ENCODE results near the gene SPATA13. TPM values are rescaled to one million over a fixed set of nuclear protein-coding genes. Genes with fewer than 3 reads are reported as not detected.

Gene SPATA13
- total RNA-seq, 1 experiment from 2014 or later: 21.4 TPM

DNA sequence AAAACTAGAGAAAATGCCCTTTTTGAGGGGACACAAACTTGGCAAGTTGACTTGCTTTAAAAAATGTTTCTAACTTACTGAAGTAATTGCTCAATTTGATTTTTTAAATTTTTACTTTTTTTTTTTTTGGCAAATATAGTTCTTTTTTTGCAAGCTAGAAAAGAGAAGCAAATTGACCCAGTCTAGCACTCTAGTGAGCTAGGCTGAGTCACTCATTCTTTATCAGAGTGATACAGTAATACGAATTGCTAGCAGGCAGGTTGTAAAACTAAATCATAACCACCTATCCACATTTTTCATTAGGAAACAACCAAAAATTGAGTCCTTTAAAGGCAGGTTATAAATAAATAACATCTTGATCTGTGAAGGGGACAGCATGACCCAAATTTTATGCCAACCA, 97.0 kb downstream of the SPATA13 start:
- ATAC-seq: no peak
- no peak for TF ChIP-seq ZFX (IDR thresholded peaks at IDR 0.05)
- no peak for TF ChIP-seq FOSL1 (IDR thresholded peaks at IDR 0.05; ENCODE audit: low read depth)
- no peak for TF ChIP-seq TCF7L2 (IDR thresholded peaks at IDR 0.05; ENCODE audit: borderline replicate concordance, extremely low read depth, insufficient read depth, insufficient read length)
- TF ChIP-seq CEBPB (IDR thresholded peaks at IDR 0.05; ENCODE audit: low read depth): no peak
- no peak for TF ChIP-seq SIN3A (IDR thresholded peaks at IDR 0.05; ENCODE audit: low read depth)
- TF ChIP-seq ATF3 (IDR thresholded peaks at IDR 0.05): no peak
- no peak for TF ChIP-seq ZBTB33 (IDR thresholded peaks at IDR 0.05; ENCODE audit: extremely low read depth, insufficient replicate concordance, low read length)
- TF ChIP-seq REST (IDR thresholded peaks at IDR 0.05; ENCODE audit: low read depth): no peak
- TF ChIP-seq ZNF274 (IDR thresholded peaks at IDR 0.05; ENCODE audit: low read depth, low read length): no peak
- no peak for TF ChIP-seq SP1 (IDR thresholded peaks at IDR 0.05; ENCODE audit: low read depth)
- TF ChIP-seq, protein P1, sequence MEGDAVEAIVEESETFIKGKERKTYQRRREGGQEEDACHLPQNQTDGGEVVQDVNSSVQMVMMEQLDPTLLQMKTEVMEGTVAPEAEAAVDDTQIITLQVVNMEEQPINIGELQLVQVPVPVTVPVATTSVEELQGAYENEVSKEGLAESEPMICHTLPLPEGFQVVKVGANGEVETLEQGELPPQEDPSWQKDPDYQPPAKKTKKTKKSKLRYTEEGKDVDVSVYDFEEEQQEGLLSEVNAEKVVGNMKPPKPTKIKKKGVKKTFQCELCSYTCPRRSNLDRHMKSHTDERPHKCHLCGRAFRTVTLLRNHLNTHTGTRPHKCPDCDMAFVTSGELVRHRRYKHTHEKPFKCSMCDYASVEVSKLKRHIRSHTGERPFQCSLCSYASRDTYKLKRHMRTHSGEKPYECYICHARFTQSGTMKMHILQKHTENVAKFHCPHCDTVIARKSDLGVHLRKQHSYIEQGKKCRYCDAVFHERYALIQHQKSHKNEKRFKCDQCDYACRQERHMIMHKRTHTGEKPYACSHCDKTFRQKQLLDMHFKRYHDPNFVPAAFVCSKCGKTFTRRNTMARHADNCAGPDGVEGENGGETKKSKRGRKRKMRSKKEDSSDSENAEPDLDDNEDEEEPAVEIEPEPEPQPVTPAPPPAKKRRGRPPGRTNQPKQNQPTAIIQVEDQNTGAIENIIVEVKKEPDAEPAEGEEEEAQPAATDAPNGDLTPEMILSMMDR (IDR thresholded peaks at IDR 0.05 in 2 of 3, conservative IDR thresholded peaks at IDR 0.05 in 1 of 3; ENCODE audit: borderline replicate concordance in 1 of 3, insufficient read depth in 1 of 3, low read depth in 2 of 3, low read length in 2 of 3): no peak
- no peak for TF ChIP-seq ELF1 (IDR thresholded peaks at IDR 0.05; ENCODE audit: borderline replicate concordance, low read depth)
- TF ChIP-seq EGR1 (IDR thresholded peaks at IDR 0.05; ENCODE audit: low read depth): no peak
- TF ChIP-seq EZH2 (IDR thresholded peaks at IDR 0.05): no peak
- no peak for TF ChIP-seq RAD21 (IDR thresholded peaks at IDR 0.05; ENCODE audit: low read depth)
- intact Hi-C loops (cut with micrococcal nuclease): no loop called here
- no peaks in the 10 kb centered on the region for H3K4me1 ChIP-seq (ENCODE audit: control insufficient read depth in 1 of 2, insufficient read depth in 2 of 2, low read length in 2 of 2)
- H3K36me3 ChIP-seq (ENCODE audit: control insufficient read depth in 1 of 2, insufficient read depth in 2 of 2, low read length in 2 of 2): peaks cover 0 to 3% of the 10 kb centered on the region in 2 experiments; a peak in 3 of 4 replicates
- H2AFZ ChIP-seq (ENCODE audit: low read depth, low read length, poor library complexity, severe bottlenecking): no peak overlapping the region
- H3K9me3 ChIP-seq (ENCODE audit: control insufficient read depth in 1 of 2, insufficient read depth in 1 of 2, low read depth in 1 of 2, low read length in 2 of 2): no peaks in the 10 kb centered on the region
- no peaks in the 10 kb centered on the region for H3K27me3 ChIP-seq (ENCODE audit: insufficient read depth, low read length)
- no peak for DNase-seq (ENCODE audit: low read depth, low spot score)
- ChIA-PET RAD21 (ENCODE audit: low non-redundant PET in 1 of 2, low total read pairs in 2 of 2, uncharacterized antibody in 2 of 2, unreplicated experiment in 2 of 2) (no interaction called here), CTCF (no interaction called here), POLR2A (no interaction called here)
- H4K20me1 ChIP-seq (ENCODE audit: insufficient read depth): no peaks in the 10 kb centered on the region
- H3K27ac ChIP-seq (ENCODE audit: low read depth, low read length): no peak overlapping the region
- no peak overlapping the region for H3K4me3 ChIP-seq (replicated peaks in 1 of 2; ENCODE audit: low read depth in 1 of 2, low read length in 2 of 2)
- H3K9me2 ChIP-seq (ENCODE audit: insufficient read depth): no peaks in the 10 kb centered on the region
- H3K79me2 ChIP-seq (ENCODE audit: insufficient read depth, low read length): peaks cover 3% of the 10 kb centered on the region; the same call in 1 of the 2 replicates
- H3K9ac ChIP-seq (ENCODE audit: low read length): no peak overlapping the region
- BruUV-seq (replicated peaks): no TSS peak
- no peak overlapping the region for H3K4me2 ChIP-seq (ENCODE audit: low read length)

Data from HCT116 (cell line).